Ammon's horn (tissue), 1 donor: Measurements from ENCODE around the gene UQCRHL.

ENCODE experiments used
- DNase-seq: peaks from one replicate; pipeline ENCODE4 v3.0.0-alpha.2; 2016; ENCODE audit warnings: low spot score

The UQCRHL gene

DNA sequence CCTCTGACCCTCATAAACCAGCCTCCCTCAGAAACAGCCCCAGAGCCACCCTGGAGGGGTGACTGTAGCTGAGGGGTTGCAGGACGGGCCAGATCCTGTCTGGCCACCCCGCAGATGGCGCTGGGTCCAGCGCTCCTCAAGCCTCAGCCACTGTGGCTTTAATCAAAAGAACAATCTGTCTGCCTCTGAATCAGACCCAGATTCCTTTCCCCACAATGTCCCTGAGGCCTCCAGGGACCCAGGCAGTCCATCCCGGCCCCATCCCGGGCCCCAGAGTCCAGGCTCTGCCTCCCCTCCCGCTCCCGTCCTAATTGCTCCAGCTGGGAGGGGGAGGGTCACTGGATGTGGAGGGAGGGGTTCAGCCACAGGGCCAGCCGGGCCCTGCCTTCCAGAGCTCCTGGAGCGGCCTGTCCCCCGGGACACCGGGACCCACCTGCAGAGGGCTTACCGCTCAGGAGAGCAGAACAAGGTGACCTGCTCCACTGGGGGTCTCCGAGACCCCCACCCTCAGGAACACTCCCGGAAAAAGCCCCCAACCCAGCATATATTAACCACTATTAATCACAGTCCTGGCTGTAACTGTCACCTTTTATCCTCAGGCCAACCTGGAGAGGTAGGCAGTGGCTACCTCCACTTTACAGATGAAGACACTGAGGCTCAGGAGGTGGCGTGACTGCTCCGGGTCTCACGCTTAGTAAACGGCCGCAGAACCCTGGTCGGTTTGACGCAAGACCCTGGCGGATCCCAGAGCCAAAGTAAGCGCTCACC is 49.7 kb downstream of the UQCRHL start:
- DNase-seq: no peak
